Bronchial epithelial cell (primary cell): ENCODE measurements around the gene SLC25A27. TPM values are rescaled to one million over a fixed set of nuclear protein-coding genes. Genes with fewer than 3 reads are reported as not detected.

Source experiments
- DNase-seq: peaks from one replicate; pipeline ENCODE4 v3.0.0-alpha.2; 2010; ENCODE audit warnings: low read depth
- FAIRE-seq: peaks from 2 replicates; lab custom pipeline; 2011; peaks lifted over from hg19 to GRCh38; lab: Jason Lieb, UNC
- H3K27me3 ChIP-seq: 2 replicates; pipeline ENCODE4 v1.5.1; 2011; ENCODE audit warnings: low read length; ENCODE audit not compliant: control insufficient read depth, insufficient read depth
- H3K36me3 ChIP-seq: 2 replicates; pipeline ENCODE4 v1.5.1; 2011; ENCODE audit warnings: low read length; ENCODE audit not compliant: control insufficient read depth, insufficient read depth
- H3K4me3 ChIP-seq: 2 replicates; pipeline ENCODE4 v1.5.1; 2011; ENCODE audit warnings: mild to moderate bottlenecking, low read depth, low read length, control low read depth
- CTCF ChIP-seq: IDR thresholded peaks from 2 replicates; pipeline ENCODE4 v1.5.1; 2011; ENCODE audit warnings: mild to moderate bottlenecking, moderate library complexity, low read length, control low read depth, inconsistent platforms; ENCODE audit not compliant: insufficient read depth, severe bottlenecking
- total RNA-seq: library from RNA; depleted of rRNA; stranded (reverse); fragments of >200 nt; gene quantifications from 2 replicates; pipeline ENCODE4 v1.2.1, GENCODE V29; 2014

Gene SLC25A27
- total RNA-seq, 1 donor from 2014 or later: 5.3 TPM

GRCh38 chr6:46653439-46654195, 842 bp downstream of the SLC25A27 start:
- H3K36me3 ChIP-seq: no peaks in the 10 kb centered on the region
- DNase-seq: no peak
- no peaks in the 10 kb centered on the region for H3K27me3 ChIP-seq
- no peak for FAIRE-seq
- no peak for TF ChIP-seq CTCF
- peak overlapping the region; percentile 73 for H3K4me3 ChIP-seq

- FAIRE-seq: no peak
- TF ChIP-seq CTCF: peak; percentile 29
- Histone ChIP-seq H3K36me3 (no peaks in the 10 kb centered on the region), H3K4me3 (no peak overlapping the region), H3K27me3 (no peaks in the 10 kb centered on the region)
- DNase-seq: no peak
These were observed 3.0 kb downstream of the SLC25A27 start for GRCh38 chr6:46655803-46656202.

GRCh38 chr6:46657642-46658041, 4.9 kb downstream of the SLC25A27 start:
- DNase-seq: no peak
- H3K27me3 ChIP-seq: no peaks in the 10 kb centered on the region
- no peak for TF ChIP-seq CTCF
- no peak for FAIRE-seq
- no peak overlapping the region for H3K4me3 ChIP-seq
- no peaks in the 10 kb centered on the region for H3K36me3 ChIP-seq

- H3K36me3 ChIP-seq: no peaks in the 10 kb centered on the region
- TF ChIP-seq CTCF: no peak
- DNase-seq (no peak), FAIRE-seq (no peak)
- H3K4me3 ChIP-seq: no peak overlapping the region
- no peaks in the 10 kb centered on the region for H3K27me3 ChIP-seq
These were observed 8.7 kb downstream of the SLC25A27 start for GRCh38 chr6:46661483-46661882.

- DNase-seq (no peak), FAIRE-seq (no peak)
- no peak overlapping the region for H3K4me3 ChIP-seq
- no peaks in the 10 kb centered on the region for H3K36me3 ChIP-seq
- TF ChIP-seq CTCF: no peak
- no peaks in the 10 kb centered on the region for H3K27me3 ChIP-seq
These were observed 14.6 kb downstream of the SLC25A27 start for GRCh38 chr6:46667377-46667776.

GRCh38 chr6:46674410-46674809, 21.6 kb downstream of the SLC25A27 start:
- no peaks in the 10 kb centered on the region for H3K27me3 ChIP-seq
- no peak overlapping the region for H3K4me3 ChIP-seq
- DNase-seq (no peak), FAIRE-seq (peak; percentile 50)
- TF ChIP-seq CTCF: no peak
- H3K36me3 ChIP-seq: no peaks in the 10 kb centered on the region
